Small intestine (tissue), 7 donors: ENCODE data around the gene ASIC3. TPM values are rescaled to one million over a fixed set of nuclear protein-coding genes. Genes with fewer than 3 reads are reported as not detected.

Source experiments
- DNase-seq, 2 donors: peaks; one replicate each; pipeline versions ENCODE4 v3.0.0 to v3.0.0-alpha.2; 2013
- FAIRE-seq: peaks from 2 replicates; lab custom pipeline; 2012; peaks lifted over from hg19 to GRCh38; lab: Jason Lieb, UNC
- H3K27ac ChIP-seq, 3 donors: one replicate each; pipeline ENCODE4 v1.5.1; 2013; ENCODE audit warnings: low read length in 2 of 3, mild to moderate bottlenecking in 2 of 3, control low read depth in 1 of 3, inconsistent platforms in 1 of 3, low read depth in 1 of 3, moderate library complexity in 1 of 3
- H3K27me3 ChIP-seq, 3 donors: one replicate each; pipeline ENCODE4 v1.6.1; 2013; ENCODE audit warnings: low read length in 3 of 3, inconsistent platforms in 1 of 3; ENCODE audit not compliant: control insufficient read depth in 3 of 3, insufficient read depth in 3 of 3
- H3K36me3 ChIP-seq, 3 donors: one replicate each; pipeline ENCODE4 v1.6.1; 2013; ENCODE audit warnings: low read length in 3 of 3, inconsistent platforms in 1 of 3, low read depth in 1 of 3, mild to moderate bottlenecking in 1 of 3, moderate library complexity in 1 of 3; ENCODE audit not compliant: control insufficient read depth in 3 of 3, insufficient read depth in 2 of 3
- H3K4me1 ChIP-seq, 3 donors: one replicate each; pipeline ENCODE4 v1.6.1; 2013; ENCODE audit warnings: low read length in 2 of 3, inconsistent platforms in 1 of 3, low read depth in 1 of 3, mild to moderate bottlenecking in 1 of 3, moderate library complexity in 1 of 3; ENCODE audit not compliant: control insufficient read depth in 3 of 3, insufficient read depth in 2 of 3
- H3K4me3 ChIP-seq, 3 donors: one replicate each; pipeline ENCODE4 v1.5.1; 2013; ENCODE audit warnings: low read length in 3 of 3, control low read depth in 1 of 3, inconsistent platforms in 1 of 3, low read depth in 1 of 3, mild to moderate bottlenecking in 1 of 3, moderate library complexity in 1 of 3
- H3K9me3 ChIP-seq, 2 donors: one replicate each; pipeline ENCODE4 v1.6.1; 2013; ENCODE audit warnings: low read depth in 1 of 2, low read length in 1 of 2; ENCODE audit not compliant: control insufficient read depth in 2 of 2, insufficient read depth in 1 of 2
- WGBS, 3 donors: extraction: QIAGEN DNeasy Blood & Tissue Kit; methylation state at CpG; one replicate each; pipeline ENCODE4 v1.1.7; 2013; 5-methylcytosine and 5-hydroxymethylcytosine counted together
- polyA plus RNA-seq, 4 donors: library from polyadenylated mRNA; stranded (reverse) in 3 of 4; unstranded in 1 of 4; fragments of 200-250 nt in 3 of 4; fragments of 120-200 nt in 1 of 4; gene quantifications; one replicate each; pipeline versions ENCODE4 v1.2.1 to v1.2.3, GENCODE V29; 2013
- donor health status: healthy with polysubstance abuse.
- donor health status: control.
- donor health status: control.
- donor health status: Bipolar disorder and iron deficiency.
- donor health status: healthy.

Gene ASIC3
- polyA plus RNA-seq, 4 donors: 2.8 to 10.7 (median 3.6) TPM

GRCh38 chr7:151065516-151065915 lies 17.2 kb downstream of the ASIC3 start:
- no peak for DNase-seq
- no peaks in the 10 kb centered on the region for H3K9me3 ChIP-seq
- no peak overlapping the region for H3K4me3 ChIP-seq
- peaks cover 9 to 81% (median 22%) of the 10 kb centered on the region in 3 donors for H3K36me3 ChIP-seq
- no peak for FAIRE-seq
- WGBS, 3 donors: 80 to 84% (median 83%) methylated on average over 14 of the region's 14 CpGs
- H3K27ac ChIP-seq: no peak overlapping the region
- H3K4me1 ChIP-seq: peaks cover 0 to 24% (median 7%) of the 10 kb centered on the region in 3 donors
- H3K27me3 ChIP-seq: no peaks in the 10 kb centered on the region

- WGBS, 3 donors: 90 to 94% (median 94%) methylated on average over 36 to 39 of the region's 39 CpGs
- Histone ChIP-seq H3K9me3 (no peaks in the 10 kb centered on the region), H3K27ac (no peak overlapping the region), H3K27me3 (no peaks in the 10 kb centered on the region), H3K4me1 (peaks cover 0 to 15% (median 0%) of the 10 kb centered on the region in 3 donors), H3K4me3 (no peak overlapping the region), H3K36me3 (peaks cover 9 to 90% (median 22%) of the 10 kb centered on the region in 3 donors)
- FAIRE-seq: no peak
- DNase-seq: no peak
Observed at GRCh38 chr7:151066273-151066974, 18.1 kb downstream of the ASIC3 start.

GRCh38 chr7:151068069-151068773 lies 19.9 kb downstream of the ASIC3 start:
- Histone ChIP-seq H3K36me3 (peaks cover 9 to 98% (median 29%) of the 10 kb centered on the region in 3 donors), H3K4me3 (no peak overlapping the region), H3K4me1 (peaks cover 0 to 7% (median 0%) of the 10 kb centered on the region in 3 donors), H3K9me3 (no peaks in the 10 kb centered on the region), H3K27ac (no peak overlapping the region), H3K27me3 (no peaks in the 10 kb centered on the region)
- DNase-seq (no peak), FAIRE-seq (no peak)
- WGBS, 3 donors: 88 to 96% (median 93%) methylated on average over 12 of the region's 12 CpGs

GRCh38 chr7:151069841-151070573 lies 21.7 kb downstream of the ASIC3 start:
- Histone ChIP-seq H3K27me3 (no peaks in the 10 kb centered on the region), H3K36me3 (peaks cover 10 to 100% (median 25%) of the 10 kb centered on the region in 3 donors), H3K9me3 (no peaks in the 10 kb centered on the region), H3K4me3 (no peak overlapping the region), H3K4me1 (no peaks in the 10 kb centered on the region), H3K27ac (no peak overlapping the region)
- DNase-seq (no peak), FAIRE-seq (no peak)
- 86 to 90% (median 90%) methylated on average over 17 of the region's 17 CpGs for WGBS, 3 donors

- Histone ChIP-seq H3K27ac (no peak overlapping the region), H3K9me3 (no peaks in the 10 kb centered on the region), H3K27me3 (no peaks in the 10 kb centered on the region), H3K36me3 (peaks cover 11 to 100% (median 25%) of the 10 kb centered on the region in 3 donors), H3K4me3 (no peak overlapping the region), H3K4me1 (no peaks in the 10 kb centered on the region)
- WGBS, 3 donors: 91 to 94% (median 94%) methylated on average over 15 of the region's 15 CpGs
- DNase-seq (no peak), FAIRE-seq (no peak)
Observed at GRCh38 chr7:151070574-151070960, 22.2 kb downstream of the ASIC3 start.

- Histone ChIP-seq H3K36me3 (peaks cover 16 to 100% (median 22%) of the 10 kb centered on the region in 3 donors), H3K4me3 (no peak overlapping the region), H3K27me3 (no peaks in the 10 kb centered on the region), H3K9me3 (no peaks in the 10 kb centered on the region), H3K4me1 (no peaks in the 10 kb centered on the region), H3K27ac (no peak overlapping the region)
- WGBS, 3 donors: 93 to 95% (median 93%) methylated on average over 26 to 39 of the region's 39 CpGs
- DNase-seq (no peak), FAIRE-seq (no peak)
Observed at GRCh38 chr7:151071032-151071866, 22.9 kb downstream of the ASIC3 start.

GRCh38 chr7:151073990-151074389 lies 25.7 kb downstream of the ASIC3 start:
- DNase-seq: no peak
- Histone ChIP-seq H3K4me1 (peaks cover 0 to 15% (median 0%) of the 10 kb centered on the region in 3 donors), H3K27me3 (no peaks in the 10 kb centered on the region), H3K4me3 (no peak overlapping the region), H3K9me3 (no peaks in the 10 kb centered on the region), H3K27ac (no peak overlapping the region), H3K36me3 (peaks cover 9 to 99% (median 20%) of the 10 kb centered on the region in 3 donors)
- WGBS, 3 donors: 84 to 89% (median 86%) methylated on average over 17 of the region's 17 CpGs
- no peak for FAIRE-seq
